ENCODE measurements around the gene HOXA6.

HOXA6 gene

GRCh38 chr7:27106181-27106900 lies 41.2 kb downstream of the HOXA6 start:
- peak overlapping the region; percentile 59 for H3K4me3 ChIP-seq (ENCODE audit: low read depth, low read length)
- TF ChIP-seq CTCF (IDR thresholded peaks at IDR 0.05; ENCODE audit: low read depth, low read length), result no peak

GRCh38 chr7:27105301-27106031 lies 42.1 kb downstream of the HOXA6 start:
- TF ChIP-seq CTCF (IDR thresholded peaks at IDR 0.05; ENCODE audit: low read depth, low read length), result no peak
- peak overlapping the region; percentile 59 for H3K4me3 ChIP-seq (ENCODE audit: low read depth, low read length)

GRCh38 chr7:27104341-27105058 lies 43.1 kb downstream of the HOXA6 start:
- TF ChIP-seq CTCF (IDR thresholded peaks at IDR 0.05; ENCODE audit: low read depth, low read length), result no peak
- H3K4me3 ChIP-seq (ENCODE audit: low read depth, low read length), result peak overlapping the region; percentile 1; the same call in 1 of the 2 replicates

- TF ChIP-seq CTCF (IDR thresholded peaks at IDR 0.05; ENCODE audit: low read depth, low read length), result no peak
- H3K4me3 ChIP-seq (ENCODE audit: low read depth, low read length), result peak overlapping the region; percentile 96
Measured at GRCh38 chr7:27103489-27104226, 43.9 kb downstream of the HOXA6 start.

GRCh38 chr7:27102581-27103442 lies 44.8 kb downstream of the HOXA6 start, which contains the start of gene HOXA2:
HOXA2 (minus strand) TSS chr7:27102683; CDS start chr7:27102500, 183 bp downstream.
- TF ChIP-seq CTCF (IDR thresholded peaks at IDR 0.05; ENCODE audit: low read depth, low read length), result no peak
- H3K4me3 ChIP-seq (ENCODE audit: low read depth, low read length), result peak within 1 kb of the TSS; percentile 96

- TF ChIP-seq CTCF (IDR thresholded peaks at IDR 0.05; ENCODE audit: low read depth, low read length), result no peak
Measured at GRCh38 chr7:27101957-27102580, 45.5 kb downstream of the HOXA6 start.

More at GRCh38 chr7:27101957-27102580, 45.5 kb downstream of the HOXA6 start:
- H3K4me3 ChIP-seq (ENCODE audit: low read depth, low read length), result peak overlapping the region; percentile 96

Measured in WI38 (cell line).